HG02938 (cell line): ENCODE results near the gene TOP1.
"Not testable (repeated sequence)": the region's sequence is repeated elsewhere in the genome, so short reads cannot be mapped to it uniquely, and the experiment has no call there.

Source experiments
- ATAC-seq: cut with Tn5 transposase; IDR thresholded peaks from one replicate; pipeline ENCODE4 v1.9.1; 2021; ENCODE audit warnings: mild to moderate bottlenecking, moderate library complexity; ENCODE audit not compliant: unreplicated experiment

The TOP1 gene

GRCh38 chr20:41086402-41087324 is 58.0 kb downstream of the TOP1 start:
- no peak for ATAC-seq

GRCh38 chr20:41087325-41087685 is 58.7 kb downstream of the TOP1 start:
- ATAC-seq, result no peak

DNA sequence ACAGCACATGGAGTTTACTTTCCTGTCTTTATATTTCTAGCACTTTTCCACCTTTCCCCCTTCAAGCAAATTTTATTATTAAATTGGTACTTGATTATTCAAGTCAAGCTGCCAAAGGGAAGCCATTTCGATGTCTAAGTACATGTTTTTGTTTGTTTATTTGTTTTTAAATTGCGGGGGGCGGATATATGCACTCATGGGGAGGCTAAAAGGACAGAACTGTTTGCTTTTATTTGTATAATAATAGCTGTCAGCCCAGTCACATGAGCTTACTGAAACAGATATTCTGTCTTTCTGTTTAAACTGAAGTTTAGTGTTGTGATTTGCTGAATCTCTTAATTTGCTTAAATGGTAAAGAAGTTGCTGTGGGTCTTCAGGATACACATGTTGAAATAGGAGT is 59.2 kb downstream of the TOP1 start:
- ATAC-seq, result no peak

- no peak for ATAC-seq
Observed at GRCh38 chr20:41089555-41089954, 60.9 kb downstream of the TOP1 start.

DNA sequence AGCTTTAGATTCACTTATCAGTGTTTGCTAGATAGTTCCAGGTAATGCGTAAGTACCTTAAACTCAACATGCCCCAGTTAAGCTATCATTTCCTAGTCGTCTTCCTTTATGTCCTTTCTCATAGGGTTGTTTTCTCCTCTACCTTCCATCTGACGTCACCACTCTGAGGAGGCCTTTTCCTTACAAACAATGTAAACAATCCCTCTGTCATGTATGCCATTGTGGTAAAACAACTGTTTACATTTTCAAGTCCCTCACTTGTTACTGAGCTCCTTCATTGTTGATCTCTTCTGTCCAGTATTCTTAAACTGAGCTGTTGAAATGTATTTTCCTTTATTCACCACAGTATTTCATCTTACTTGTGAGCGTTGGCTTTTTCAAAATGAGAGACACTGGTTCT is 63.3 kb downstream of the TOP1 start:
- ATAC-seq, result no peak

- no peak for ATAC-seq
Observed at GRCh38 chr20:41094353-41095055, 65.9 kb downstream of the TOP1 start.

DNA sequence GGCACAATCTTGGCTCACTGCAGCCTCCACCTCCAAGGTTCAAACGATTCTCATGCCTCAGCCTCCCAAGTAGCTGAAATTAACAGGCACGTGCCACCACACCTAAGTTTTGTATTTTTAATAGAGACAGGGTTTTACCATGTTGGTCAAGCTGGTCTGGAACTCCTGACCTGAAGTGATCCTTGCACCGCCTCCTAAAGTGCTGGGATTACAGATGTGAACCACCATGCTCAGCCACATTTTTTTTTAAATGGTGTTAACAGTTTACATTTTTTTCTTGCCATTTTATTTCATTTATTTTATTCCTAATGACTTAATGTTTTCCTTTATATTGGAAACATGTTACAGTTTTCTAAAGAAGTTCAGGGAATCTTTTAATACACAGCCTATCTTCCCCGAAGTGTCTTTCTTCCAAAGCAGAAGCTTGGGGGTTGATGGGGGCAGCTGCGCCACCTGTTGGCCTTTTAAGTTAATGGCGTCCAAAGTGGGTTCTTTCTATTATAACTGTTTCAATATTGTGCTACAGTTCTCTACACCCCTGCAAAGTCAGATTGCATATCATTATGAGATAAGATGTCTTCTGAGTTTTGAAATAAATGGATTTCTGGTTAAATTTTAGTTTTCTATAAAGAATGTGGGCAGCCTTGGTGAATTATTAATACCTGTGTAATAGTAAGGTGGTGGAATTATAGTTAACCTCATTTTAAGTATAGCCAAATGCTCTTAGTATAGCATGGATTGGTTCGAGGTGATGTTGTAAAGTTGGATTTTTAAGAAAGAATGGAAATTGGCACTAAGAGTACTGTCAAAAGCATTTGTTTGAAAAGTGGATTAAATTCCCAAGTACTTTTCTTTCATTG is 66.7 kb downstream of the TOP1 start:
- no peak for ATAC-seq

DNA sequence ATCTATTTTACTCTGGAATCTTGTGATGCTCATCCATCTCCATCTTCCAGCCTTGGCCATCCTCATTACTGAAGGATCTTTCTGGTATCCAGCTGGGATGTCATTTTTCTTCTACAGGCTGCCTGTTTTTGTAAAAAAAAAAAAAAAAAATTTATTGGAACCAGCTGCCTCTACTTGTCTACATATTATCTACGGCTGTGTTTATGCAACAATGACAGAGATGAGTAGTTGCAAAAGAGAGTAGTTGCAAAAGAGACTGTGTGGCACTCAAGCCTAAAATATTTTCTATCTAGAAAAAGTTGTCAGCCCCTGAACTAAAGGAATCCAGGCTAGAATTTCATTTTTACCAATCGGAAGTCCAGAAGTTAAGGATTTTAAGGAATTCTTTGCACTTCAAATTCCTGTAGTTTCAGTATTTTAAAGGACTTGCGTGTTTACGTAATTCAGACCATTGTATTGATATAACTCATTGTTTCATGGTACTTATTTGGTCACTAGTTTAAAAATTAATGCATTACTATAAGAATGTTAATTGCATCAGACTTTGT is 70.2 kb downstream of the TOP1 start:
- no peak for ATAC-seq

DNA sequence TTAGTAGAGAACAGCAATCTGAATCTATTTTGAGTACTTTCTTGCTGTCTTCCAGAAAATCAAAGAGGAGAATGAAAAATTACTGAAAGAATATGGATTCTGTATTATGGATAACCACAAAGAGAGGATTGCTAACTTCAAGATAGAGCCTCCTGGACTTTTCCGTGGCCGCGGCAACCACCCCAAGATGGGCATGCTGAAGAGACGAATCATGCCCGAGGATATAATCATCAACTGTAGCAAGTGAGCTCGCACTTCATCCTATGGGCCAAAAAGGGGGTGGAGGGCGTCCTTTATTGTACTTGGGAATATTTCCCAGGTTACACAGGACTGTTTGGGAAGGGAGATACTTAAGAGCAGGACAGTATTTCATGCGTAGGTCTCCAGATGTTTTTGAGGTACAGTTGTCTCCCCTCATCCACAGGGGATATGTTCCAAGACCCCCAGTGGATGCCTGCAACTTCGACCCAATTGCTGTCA is 71.4 kb downstream of the TOP1 start:
- ATAC-seq, result no peak

DNA sequence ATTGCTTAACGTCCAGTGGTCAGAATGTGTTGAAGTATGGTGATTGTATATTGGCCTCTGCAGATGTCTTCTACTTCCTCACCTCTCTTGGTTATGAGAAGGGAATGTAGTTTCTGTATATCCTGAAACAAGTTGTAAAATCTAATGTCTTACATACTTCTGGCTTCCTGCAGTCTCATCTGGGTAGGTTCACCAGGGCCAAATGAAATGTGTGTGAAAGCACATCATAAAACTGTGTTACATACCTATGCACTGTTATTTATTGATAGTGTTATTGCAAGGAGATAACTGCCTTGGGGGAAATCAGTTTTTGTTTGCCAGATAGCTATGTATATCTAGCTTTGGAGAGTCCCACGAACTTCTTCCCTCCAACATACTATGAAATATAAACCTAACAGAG is 73.0 kb downstream of the TOP1 start:
- ATAC-seq, result no peak

DNA sequence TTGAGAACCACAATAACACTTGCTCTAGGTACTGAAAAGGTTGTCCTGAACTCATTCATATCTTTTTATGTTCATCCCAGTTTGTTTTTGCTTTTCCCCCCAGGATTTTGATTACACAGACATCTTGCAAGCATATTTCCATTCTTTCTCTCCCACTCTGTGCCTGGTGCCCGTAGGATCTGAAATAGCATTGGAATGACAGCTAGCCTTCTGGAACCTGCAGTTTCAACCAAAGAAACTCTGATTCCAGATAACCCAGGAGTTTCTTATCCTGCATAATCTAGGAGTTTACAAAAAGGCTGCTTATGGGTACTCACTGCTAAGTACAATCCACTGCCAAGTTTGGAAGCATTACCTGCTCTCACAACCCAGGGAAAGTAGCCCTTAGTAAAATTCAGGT is 79.9 kb downstream of the TOP1 start:
- ATAC-seq, result no peak

- ATAC-seq, result no peak
Observed at GRCh38 chr20:41110012-41110411, 81.4 kb downstream of the TOP1 start.

GRCh38 chr20:41110930-41111577 is 82.4 kb downstream of the TOP1 start:
- no peak for ATAC-seq

GRCh38 chr20:41111578-41111951 is 82.9 kb downstream of the TOP1 start:
- no peak for ATAC-seq

DNA sequence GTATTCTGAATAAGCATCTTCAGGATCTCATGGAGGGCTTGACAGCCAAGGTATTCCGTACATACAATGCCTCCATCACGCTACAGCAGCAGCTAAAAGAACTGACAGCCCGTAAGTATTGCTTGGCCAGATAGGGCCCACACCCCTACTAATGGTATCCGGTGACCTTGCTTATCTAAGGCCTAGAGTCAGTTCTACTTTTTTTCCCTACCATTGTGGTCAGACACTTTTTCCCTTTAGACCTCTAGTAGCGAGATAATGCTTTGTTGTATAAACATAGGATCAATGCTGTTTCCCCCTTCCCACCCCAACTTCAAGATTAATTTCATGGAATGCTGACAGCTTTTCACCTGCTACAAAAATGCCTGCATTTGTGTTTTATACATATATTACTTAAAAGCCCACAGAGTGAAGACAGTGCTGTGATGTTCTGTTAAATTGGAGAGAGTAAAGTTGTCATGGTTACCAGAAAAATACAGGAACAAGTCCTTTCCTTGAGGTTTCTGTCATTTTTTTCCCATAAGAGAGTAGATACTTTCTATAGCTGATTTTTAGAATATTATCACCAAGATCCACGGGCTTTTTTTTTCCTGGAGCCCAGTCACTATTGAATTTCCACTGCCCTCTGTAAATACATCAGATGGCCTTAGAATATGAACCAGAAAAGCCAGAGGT is 87.8 kb downstream of the TOP1 start:
- no peak for ATAC-seq

GRCh38 chr20:41118159-41118558 is 89.5 kb downstream of the TOP1 start:
- ATAC-seq, result not testable (repeated sequence)

- no peak for ATAC-seq
Observed at GRCh38 chr20:41118632-41119031, 90.0 kb downstream of the TOP1 start.

- no peak for ATAC-seq
Observed at GRCh38 chr20:41119614-41120561, 91.3 kb downstream of the TOP1 start.

DNA sequence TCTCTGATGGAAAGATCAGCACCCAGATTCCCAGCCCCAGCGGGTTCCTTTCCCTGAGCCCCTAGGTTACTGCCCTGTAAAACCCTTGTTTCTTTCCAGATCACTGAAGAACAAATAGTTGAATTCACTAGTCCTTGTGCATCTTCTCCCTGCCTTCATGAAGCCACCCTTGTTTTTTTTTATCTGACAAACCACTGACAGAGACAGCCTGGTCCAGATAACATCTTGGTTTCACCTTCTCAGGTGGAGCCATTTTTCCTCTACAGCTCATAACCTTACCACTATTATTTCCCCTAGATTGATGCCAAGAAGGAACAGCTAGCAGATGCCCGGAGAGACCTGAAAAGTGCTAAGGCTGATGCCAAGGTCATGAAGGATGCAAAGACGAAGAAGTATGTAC is 92.8 kb downstream of the TOP1 start:
- ATAC-seq, result no peak
